HG02571 (cell line): ENCODE measurements around the gene DYSF.

Source experiments
- ATAC-seq: cut with Tn5 transposase; IDR thresholded peaks from one replicate; pipeline ENCODE4 v1.9.1; 2021; ENCODE audit warnings: mild to moderate bottlenecking, moderate library complexity; ENCODE audit not compliant: unreplicated experiment

DYSF gene

GRCh38 chr2:71715951-71716696, 262.8 kb downstream of the DYSF start:
- ATAC-seq = no peak

- ATAC-seq = no peak
Measured at GRCh38 chr2:71716697-71717624, 263.6 kb downstream of the DYSF start.

GRCh38 chr2:71718686-71719085, 265.3 kb downstream of the DYSF start:
- no peak for ATAC-seq

GRCh38 chr2:71719520-71720282, 266.3 kb downstream of the DYSF start:
- no peak for ATAC-seq

GRCh38 chr2:71720283-71720560, 266.9 kb downstream of the DYSF start:
- no peak for ATAC-seq

GRCh38 chr2:71720596-71721361, 267.4 kb downstream of the DYSF start:
- ATAC-seq = no peak

GRCh38 chr2:71721362-71721665, 268.0 kb downstream of the DYSF start:
- no peak for ATAC-seq

- ATAC-seq = no peak
Measured at GRCh38 chr2:71721669-71722068, 268.3 kb downstream of the DYSF start.

GRCh38 chr2:71722286-71722685, 268.9 kb downstream of the DYSF start:
- no peak for ATAC-seq

- no peak for ATAC-seq
Measured at GRCh38 chr2:71724793-71725192, 271.4 kb downstream of the DYSF start.

- ATAC-seq = no peak
Measured at GRCh38 chr2:71725836-71726235, 272.5 kb downstream of the DYSF start.

- ATAC-seq = no peak
Measured at GRCh38 chr2:71727562-71727961, 274.2 kb downstream of the DYSF start.

- ATAC-seq = no peak
Measured at GRCh38 chr2:71728036-71728435, 274.7 kb downstream of the DYSF start.

- no peak for ATAC-seq
Measured at GRCh38 chr2:71730785-71731383, 277.5 kb downstream of the DYSF start.

GRCh38 chr2:71734620-71735019, 281.3 kb downstream of the DYSF start:
- no peak for ATAC-seq

- no peak for ATAC-seq
Measured at GRCh38 chr2:71735676-71736075, 282.3 kb downstream of the DYSF start.
